GM21723 (cell line): ENCODE data around the gene LRMDA.

ENCODE experiments used
- ATAC-seq: cut with Tn5 transposase; IDR thresholded peaks from one replicate; pipeline ENCODE4 v1.9.1; 2021; ENCODE audit warnings: mild to moderate bottlenecking, moderate library complexity; ENCODE audit not compliant: unreplicated experiment

LRMDA gene

DNA sequence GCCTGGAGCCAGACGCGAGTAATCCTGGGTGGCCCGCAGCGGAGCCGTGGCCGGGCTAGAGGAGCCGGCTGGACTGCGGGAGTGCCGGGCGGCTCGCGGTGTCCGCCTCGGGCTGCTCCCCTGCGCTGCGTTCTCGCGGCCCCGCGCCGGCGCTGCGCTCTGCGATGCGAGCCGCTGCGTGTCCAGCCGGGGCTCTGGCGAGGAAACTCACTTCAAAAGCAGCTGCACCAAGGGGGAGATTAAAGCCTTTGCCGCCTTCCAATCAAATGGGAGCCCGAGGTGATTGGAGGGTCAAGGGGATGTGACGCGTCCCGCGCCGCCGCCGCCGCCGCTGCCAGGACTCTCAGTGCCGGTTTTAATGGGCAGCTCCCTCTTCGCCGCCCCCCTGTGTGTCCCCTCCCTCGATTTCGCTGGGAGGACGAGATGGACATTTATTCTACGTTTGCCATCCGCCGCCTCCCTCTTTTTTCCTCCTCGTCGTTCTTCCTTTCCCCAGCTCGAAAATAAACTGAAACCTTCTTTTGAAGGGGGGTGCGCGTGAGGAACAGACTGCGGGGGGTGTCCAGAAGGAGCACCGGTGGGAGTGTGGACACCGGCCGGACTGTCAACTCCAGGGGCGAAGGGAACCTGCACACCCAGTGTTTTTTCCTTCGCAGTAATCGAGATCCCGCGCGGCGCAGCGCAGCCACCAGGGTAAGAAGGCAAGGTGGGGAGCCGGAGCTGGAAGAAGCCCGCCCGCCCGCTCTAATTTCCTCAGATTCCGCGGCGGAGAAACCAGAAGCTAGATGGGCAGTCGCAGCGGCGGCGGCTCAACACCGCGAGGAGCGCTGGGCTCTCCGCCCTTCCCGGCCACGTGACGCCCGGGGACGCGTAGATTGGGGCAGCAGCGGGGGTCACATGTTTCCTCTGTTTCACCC, 29.6 kb upstream of the LRMDA start, which contains the start of gene ZNF503:
Gene ZNF503 (minus strand): TSS at position 196 of the 917 bp plus-strand sequence. CDS start 345 bp downstream, outside the sequence.
- ATAC-seq, result peak; percentile 58

DNA sequence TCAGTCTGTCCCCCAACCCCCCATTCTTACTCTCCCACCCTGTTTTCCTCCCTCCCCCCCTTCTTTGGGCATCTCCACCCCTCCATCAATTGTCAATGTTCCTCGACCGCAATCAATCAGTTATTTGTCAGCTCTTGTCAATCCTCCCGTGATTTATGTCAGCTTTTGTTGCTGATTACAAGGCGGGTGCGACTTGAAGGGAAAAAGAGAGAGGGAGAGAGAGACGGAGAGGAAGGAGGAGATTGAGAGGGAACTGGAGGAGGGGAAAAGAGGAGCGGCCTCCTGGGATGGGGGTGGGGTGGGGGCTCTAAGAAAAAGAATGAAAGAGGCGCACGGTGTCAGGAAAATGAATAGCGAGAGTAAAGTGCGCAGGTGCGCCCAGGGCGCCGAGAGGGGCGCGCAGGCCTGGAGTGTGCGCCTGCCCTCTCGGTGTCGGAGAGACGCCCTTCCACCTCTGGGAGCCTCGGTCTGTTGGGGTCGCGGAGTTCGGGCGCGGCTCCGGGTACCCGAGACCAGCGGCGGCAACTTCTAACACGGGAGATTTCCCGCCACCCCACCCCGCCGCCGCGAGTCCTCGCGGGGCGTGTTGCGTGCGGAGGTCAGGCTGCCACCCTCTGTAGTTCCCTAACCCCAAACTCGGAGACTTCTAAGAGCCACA, 28.8 kb upstream of the LRMDA start:
- ATAC-seq, result no peak

DNA sequence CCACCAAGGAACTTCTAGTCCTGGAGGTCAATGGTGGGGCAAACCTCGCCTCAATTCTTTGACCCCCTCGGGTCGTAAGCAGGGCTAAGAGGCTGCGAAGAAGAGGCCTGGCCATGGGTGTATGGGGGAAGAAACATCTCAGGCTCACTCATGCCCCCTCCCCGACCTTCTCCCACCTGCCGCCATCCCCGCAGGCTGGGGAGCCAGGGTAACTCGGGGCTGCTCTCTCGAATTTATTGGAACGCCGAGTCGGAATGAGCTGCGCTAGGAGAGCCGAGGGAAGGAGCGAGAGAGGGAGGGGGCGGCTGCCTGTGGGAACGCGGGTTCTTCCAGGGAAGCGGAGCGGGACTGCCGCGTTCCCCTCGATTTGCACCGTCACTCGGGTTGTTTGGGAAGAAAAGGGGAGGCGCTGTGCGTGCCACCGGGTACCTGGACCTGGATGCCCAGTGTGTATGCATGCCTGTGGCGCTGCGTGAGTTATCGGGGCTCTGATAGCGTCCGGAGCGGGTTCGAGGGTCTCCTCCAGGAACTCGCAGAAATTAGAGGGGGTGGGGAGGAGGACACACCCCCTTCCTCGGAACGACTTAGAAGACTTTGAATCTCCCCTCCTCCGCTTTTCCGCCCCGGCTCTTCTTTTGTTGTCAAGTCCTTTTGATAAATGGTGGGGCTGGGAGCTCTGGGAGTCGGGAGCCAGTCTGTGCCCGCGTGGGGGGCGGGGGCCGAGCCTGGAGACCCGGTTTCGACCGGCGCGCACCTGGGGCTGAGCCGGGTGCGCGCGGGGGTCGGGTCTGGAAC, 28.1 kb upstream of the LRMDA start:
- no peak for ATAC-seq

DNA sequence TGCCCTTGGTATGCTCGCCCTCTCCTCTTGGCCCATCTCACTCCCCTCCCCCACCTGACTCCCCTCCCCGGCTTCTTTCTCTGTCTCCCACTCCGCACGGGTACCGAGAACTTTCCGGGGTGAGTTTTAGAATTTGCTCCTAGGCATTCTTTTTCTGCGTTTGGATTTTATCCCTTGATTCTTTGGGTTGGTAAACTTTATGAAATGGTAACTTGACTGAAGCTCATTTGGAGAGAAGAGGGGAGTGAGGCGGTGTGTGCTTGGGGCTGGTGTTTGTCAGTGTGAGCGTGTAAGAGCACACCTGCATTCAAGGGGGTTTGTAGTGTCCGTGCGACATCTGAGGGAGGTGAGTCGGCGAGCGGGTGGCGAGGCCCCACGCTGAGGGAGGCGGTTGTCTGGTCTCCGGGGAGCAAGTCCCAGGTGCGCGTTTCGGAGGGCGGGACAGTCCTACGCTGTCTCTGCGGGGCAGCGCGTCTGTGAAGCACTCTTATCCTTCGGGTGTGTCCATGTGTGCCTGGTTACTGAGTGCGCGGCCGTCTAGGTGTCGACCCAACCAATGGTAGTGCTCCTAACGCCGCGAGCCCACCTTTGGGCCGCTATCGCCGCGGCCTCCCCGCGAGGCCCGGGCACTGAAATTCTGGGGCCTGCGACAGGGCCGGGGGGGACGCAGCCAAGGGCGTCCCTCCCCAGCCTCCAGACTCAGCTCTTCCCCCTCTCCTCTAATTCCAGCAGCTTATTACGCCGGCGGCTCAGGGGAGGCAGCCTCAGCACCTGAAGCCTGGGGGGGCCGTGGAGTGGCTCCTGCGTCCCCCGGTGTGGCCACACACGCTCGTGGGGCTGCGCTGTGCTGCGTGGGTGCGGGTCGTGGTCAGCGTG, 27.2 kb upstream of the LRMDA start:
- ATAC-seq, result no peak

DNA sequence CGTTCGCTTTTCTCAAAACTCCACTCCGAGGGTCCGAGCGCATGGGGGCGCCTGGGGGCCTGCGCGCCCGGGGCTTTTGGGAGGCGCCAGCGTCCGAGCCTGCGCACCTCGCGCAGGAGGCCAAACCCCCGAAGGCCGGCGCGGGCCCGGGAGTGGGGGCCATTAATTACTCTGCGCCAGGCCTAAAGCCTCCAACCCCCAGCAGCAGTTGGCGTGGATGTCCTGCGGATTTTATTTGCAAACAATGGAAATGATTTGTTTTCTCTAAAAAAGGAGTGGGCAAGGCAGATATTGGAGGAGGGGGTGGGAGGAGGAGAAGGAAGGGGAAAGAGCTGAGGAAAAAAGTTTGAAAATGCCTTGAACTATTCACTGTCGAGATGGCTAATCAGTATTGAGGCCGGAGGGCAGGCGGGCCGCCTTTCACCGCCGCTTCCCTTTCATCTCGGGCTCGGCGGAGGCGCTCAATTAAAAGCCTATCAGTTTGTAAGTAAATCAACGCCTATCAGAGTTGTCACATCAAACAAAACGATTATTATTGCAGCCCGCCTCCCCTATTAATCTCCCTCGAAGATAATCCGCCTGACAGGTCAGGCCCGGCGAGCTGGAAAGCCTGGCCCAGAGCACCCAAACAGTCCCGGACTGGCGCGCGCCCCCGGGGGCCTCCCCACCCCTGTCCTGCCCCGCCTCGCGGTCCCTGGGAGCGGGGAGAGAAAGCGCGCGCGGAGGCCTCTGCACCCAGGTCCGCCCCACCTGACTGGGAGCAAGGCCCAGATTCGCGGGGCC, 26.4 kb upstream of the LRMDA start:
- no peak for ATAC-seq

DNA sequence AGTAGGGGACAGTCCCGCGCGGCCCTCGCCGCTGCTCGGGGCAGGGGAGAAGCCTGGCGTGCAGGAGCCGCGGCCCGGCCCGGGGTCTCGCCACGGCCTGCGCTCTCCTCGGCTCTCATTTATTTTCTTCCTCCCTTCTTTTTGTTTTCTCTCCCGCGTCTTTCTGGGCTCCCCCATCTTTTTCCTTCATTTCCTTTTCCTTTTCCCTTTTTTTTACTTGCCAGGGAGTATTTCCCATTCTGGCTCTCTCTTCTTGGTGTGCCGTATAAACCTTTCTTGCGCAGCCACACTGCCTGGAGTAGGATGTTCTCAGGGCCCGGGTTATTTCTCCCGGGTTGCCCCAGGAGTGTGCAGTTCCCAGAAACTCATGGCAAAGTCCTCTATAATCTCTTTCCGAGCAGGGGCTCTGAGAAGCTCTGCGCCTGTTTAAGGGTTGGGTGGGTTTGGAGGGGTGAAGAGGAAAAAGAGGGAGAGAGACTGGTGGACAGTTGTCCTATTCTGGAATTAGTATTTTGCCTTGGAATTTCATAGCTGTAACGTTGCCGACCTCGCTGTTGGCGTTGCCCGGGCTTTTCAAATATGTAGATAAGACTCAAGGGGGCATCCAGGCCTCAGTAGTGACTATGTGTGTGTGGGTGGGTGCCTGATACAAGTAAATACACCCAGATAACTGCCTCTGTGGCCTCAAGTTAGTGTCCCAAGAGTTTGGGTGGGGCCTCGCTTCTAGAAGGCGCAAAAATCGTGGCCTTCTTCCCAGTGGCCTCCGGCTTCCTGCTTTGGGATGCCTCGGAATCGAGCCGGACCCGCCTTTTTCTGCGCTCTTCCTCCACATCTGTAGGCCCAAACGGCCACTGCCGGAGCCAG, 25.6 kb upstream of the LRMDA start:
- no peak for ATAC-seq

DNA sequence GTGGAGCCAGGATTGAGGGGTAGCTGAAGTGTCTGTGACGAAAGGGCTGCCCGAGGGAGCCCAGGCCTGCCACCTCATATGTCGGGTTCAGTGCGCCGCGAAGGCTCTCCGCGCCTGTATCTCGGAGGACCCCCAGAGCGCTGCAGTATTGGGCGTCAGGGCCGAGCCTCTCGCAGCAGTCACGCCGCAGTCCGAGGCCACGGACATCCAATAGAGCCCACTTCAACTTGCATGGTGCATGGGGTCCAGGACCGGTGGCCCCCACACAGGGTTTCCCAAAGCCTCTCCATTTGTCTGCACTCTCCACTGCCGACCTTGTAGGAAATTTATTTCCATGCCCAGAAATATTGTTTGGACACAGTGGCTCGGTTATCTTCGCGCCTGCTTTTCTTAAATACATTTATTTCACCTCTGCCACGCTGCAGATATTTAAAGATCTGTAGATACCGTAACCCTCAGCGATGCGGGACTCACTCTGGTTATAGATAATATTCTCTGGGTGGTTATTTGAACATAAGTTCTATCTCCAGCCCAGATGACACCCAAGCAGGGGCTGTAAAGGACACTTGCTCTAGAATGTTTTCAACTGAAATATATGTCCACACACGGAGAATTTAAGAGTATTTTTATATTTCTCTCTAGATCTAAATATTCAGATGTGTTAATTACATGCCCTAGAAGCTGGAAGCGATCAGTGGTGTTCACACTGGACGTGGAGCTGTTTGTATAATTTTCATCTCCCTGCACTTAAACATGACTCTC, 24.8 kb upstream of the LRMDA start:
- no peak for ATAC-seq

DNA sequence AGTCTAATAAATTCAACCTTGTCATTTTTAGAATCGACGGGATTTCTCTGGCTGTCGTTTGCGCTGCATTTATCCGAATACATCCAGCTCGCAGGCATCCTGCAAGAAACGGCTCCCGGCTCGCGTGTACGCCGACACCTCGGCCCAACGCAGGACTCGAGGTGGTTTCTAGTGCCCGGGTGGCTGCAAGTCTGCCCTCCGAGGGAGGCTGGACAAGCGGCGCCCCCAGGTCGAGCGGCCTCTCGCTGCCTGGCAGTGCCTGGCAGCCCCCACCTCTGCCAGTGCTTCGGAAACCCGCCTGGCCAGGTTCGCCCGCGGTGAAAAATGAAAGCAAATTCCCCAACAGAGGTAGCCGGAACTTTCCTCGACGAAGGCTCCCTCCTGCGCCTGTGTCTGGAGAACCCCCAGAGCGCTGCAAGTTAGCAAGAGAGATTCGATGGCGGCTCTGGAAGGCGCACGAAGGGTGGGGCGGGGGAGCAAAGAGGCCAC, 24.2 kb upstream of the LRMDA start:
- ATAC-seq, result no peak

DNA sequence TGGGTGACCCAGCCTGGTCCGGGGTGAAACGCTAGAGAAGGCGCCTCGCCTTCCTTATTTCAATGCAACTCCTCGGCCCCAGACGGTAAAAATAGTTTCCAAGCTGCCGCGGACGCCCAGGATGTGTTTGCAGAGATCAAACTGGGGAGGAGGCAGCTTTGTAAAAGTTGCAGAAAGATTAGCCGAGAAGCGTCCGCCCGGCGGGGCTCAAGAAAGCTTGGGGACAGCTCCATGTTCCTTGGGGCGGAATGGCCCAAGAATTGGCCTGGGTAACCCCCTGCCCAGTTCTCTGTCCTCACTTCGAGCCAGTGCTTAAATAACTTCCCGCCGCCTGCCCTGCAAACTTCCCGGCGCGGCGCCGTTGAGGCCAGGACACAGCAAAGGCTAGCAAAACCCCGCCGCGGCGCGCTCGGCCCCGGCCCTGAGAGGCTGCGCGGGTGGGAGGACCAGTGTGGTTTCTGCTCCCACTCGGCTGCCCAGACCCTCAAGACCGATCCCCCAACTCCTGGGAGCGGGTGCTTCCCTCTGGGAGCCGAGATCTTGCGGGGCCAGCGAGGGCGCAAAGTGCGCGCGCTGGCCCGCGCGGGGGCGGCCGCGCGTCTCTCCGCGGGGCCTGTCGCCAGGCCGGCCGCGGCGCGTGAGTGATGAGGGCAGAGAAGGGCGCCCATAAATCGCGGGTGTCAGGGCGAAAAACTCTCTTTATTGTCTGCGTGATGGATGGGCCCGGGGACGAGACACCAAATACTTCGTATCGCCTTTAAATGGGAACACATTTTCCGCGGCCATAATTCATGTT, 23.5 kb upstream of the LRMDA start:
- ATAC-seq, result no peak

DNA sequence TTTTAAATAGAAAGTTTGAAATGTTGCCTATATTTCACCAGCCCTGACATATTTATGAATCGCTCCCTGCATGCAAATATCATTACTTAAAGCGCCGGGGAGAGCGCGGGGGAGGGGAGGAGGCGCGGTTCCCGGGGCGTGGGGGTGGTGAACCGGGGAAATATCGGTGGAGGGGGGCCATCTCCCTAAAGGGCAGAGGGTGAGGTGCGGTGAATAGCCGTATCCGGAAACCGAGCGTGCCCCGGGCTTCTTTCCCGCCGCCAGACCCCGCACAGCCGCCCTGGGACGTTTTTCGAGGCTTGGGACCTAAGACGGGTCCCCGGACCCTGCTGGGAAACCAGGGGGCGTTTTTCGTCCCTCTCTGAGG, 22.9 kb upstream of the LRMDA start:
- no peak for ATAC-seq

DNA sequence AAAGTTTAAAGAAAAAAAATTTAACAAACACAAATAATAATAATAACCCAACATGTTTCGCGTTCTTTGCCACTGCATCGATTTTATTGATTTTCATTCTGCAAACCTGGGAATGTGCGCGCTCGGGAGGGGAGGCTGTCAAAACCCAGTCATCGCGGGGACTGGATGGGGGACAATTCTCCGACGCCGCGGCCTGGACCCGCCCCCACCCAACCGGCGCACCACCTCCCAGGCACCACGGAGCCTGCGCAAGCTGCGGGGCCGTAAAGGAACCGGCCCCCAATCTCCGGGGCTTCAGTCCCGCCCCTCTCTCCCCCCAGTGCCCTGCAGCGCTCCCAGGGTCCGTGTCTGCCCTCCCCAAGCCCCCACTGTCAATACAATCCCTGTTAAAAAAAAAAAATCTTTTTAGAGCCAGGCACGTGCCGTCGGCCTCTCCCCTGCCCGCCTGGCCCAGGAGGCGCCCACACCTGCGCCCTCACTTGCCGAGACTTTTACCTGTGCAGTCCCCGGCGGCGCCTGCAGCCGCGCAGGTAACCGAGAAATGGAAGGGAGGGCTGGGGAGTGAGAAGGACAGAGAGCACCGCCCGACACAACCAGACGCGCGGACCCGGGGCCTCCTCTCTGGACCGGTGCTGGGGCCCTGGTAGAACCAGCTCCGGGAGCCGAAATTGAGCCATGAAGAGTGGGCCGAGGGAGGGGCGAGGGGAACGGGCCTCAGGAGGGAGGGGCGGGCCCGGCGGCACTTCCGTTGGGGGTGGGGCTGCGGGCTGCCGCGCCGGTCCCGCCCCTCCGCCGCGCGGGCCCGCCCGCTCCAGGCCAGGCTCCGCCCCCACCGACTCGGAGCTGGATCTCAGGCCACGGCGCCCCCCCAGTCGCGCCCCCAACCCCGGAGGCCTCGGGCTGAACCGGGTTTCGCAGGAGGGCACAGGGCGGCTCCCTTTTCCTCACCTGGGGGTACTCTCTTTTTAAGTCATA, 22.2 kb upstream of the LRMDA start:
- ATAC-seq, result peak; percentile 59

DNA sequence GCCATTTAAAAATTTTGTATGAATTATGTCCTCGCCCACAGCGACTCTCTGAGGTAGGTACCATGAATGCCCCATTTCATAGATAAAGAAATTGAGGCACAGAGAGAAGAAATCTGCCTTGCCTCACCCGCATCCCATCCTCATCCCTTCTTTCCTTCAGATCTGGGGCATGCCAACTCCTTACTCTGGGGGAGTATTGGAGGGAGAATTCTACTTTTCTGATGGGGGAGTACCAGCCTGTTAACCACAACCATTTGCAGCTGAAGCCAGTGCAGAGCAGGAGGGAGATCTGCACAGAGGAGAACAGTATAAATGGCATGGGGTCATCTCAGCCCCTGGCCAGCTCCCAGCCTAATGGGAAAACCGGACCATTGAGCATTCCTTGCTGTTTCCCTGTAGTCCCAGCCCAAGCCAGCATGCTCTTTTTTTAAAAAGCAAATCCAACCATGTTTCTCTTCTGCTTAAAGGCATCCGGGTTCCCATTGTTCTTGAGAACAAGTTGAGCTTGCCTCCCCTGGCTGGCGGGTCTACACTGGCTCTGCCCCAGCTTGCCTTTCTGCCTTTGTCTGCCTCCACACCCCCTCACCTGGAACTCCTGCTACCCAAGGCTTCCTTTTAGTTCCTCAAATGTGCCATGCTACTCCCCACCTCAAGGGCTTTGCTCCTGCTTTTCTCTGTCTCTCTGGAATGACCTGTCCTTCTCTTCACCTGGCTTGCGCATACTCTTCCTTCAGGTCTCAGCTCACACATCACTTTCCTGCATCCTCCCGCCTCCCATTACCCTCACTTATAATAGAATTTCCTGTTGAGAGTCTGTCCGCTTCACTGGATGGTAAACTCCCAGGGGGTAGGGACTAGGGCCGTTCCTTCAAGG, 21.1 kb upstream of the LRMDA start:
- no peak for ATAC-seq

DNA sequence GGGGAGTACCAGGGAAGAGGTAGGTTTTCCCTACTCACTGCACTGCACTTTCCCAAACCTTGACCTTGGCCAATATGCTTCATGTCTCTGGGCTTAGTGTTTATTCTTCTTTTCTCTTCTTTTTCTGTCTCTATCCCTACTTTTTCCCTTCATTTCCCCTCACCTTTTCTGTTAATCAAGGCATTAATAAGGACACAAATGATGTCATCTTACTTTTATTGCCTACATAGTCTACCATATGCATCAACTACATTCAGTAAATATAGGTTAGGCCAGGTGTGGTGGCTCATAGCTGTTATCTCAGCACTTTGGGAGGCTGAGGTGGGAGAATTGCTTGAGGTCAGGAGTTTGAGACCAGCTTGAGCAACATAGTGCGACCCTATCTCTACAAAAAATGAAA, 16.9 kb upstream of the LRMDA start:
- ATAC-seq, result no peak

DNA sequence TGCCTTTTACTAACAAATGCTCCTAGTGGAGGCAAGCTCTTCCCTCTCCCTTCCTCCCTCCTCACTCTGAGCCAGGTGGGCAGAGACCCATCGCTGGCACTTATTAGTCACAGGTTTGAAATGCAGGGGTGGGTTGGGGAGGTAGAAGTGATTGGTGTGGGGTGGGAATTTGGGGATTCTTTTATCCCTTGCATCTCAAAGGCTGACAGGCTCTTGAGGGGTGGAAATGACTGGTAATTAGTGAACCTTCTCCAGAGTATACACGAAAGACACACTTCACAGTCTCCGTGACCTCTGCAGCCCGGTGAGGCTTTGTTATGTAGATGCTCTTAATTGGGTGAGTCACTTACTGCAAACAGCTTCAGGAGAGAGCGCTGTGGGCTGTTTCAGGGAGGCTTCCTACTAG, 13.9 kb upstream of the LRMDA start:
- ATAC-seq, result no peak

DNA sequence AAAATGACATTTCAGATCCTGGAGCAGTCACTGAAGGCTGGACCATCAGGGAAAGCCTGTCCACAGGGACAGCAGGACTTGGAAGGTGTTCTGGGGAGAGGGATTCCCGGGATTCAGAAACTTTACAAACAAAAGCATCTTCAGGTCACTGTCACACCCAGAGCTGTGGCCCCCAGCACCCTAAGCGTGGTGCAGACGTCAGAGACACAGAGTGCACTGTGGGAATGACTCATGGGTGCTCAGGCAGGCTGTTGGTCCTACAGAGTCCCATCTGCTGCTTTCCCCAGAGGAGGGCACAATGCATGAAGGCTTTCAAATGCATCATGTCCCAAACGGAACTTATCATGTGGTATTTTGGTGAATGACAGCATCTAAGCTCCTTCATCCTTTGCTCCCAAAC, 13.1 kb upstream of the LRMDA start:
- no peak for ATAC-seq
